ENCODE data around the gene PPFIA4. TPM values are rescaled to one million over a fixed set of nuclear protein-coding genes. Genes with fewer than 3 reads are reported as not detected.

The PPFIA4 gene
- total RNA-seq, 3 donors from 2014 or later (not counting 1 experiment from before 2014, with no cell fraction given): 0.18 to 0.88 (median 0.33) TPM

DNA sequence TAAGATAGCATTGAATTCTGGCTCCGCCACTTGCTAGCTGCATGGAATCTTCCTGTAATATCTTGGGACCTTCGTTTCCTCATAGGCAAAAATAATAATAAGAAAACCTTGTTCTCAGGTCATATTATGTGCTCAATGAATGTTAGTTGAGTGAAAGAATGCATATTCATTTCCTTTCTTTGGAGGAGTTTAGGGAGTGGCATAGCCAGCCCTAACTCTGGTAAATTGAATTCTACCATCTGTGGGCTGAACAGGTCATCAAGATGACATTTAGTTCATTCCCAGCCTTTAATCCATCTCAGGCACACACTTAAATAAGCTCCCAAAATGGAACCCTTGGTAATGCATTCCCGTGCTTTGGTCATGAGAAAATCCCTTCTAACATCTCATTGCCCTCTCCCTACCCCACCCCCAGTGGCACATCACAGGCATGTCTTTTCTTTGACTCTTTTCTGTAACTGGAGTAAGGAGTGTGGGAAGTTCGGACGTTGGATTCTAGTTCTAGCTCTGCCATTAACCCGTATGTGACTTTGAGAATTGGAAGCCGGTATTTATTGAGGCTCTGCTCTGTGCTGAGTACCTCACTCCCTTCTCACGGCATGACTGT is 72.7 kb downstream of the PPFIA4 start:
- WGBS (ENCODE audit: insufficient coverage): 93% methylated on average over 7 of the region's 8 CpGs
- Mint-ChIP-seq H3K27ac (no peak overlapping the region), H3K36me3 (peaks cover 16% of the 10 kb centered on the region), H3K9me3 (peaks cover 11 to 15% of the 10 kb centered on the region in 2 donors), H3K4me1 (no peaks in the 10 kb centered on the region), H3K27me3 (ENCODE audit: low read depth in 2 of 2) (peaks cover 23 to 39% of the 10 kb centered on the region in 2 donors), H3K4me3 (no peak overlapping the region)
- Histone ChIP-seq H3K4me1 (ENCODE audit: control insufficient read depth, insufficient read depth, low read length) (no peaks in the 10 kb centered on the region), H3K9me3 (ENCODE audit: control insufficient read depth, insufficient read depth, low read length) (peaks cover 5% of the 10 kb centered on the region), H3K27me3 (ENCODE audit: control insufficient read depth, insufficient read depth, low read length) (no peaks in the 10 kb centered on the region), H3K4me3 (ENCODE audit: low read length) (no peak overlapping the region), H3K27ac (ENCODE audit: low read length) (no peak overlapping the region), H3K36me3 (ENCODE audit: control insufficient read depth, insufficient read depth, low read length) (no peaks in the 10 kb centered on the region)
- TF ChIP-seq, protein P1, sequence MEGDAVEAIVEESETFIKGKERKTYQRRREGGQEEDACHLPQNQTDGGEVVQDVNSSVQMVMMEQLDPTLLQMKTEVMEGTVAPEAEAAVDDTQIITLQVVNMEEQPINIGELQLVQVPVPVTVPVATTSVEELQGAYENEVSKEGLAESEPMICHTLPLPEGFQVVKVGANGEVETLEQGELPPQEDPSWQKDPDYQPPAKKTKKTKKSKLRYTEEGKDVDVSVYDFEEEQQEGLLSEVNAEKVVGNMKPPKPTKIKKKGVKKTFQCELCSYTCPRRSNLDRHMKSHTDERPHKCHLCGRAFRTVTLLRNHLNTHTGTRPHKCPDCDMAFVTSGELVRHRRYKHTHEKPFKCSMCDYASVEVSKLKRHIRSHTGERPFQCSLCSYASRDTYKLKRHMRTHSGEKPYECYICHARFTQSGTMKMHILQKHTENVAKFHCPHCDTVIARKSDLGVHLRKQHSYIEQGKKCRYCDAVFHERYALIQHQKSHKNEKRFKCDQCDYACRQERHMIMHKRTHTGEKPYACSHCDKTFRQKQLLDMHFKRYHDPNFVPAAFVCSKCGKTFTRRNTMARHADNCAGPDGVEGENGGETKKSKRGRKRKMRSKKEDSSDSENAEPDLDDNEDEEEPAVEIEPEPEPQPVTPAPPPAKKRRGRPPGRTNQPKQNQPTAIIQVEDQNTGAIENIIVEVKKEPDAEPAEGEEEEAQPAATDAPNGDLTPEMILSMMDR (IDR thresholded peaks at IDR 0.05): no peak
- intact Hi-C loops (cut with micrococcal nuclease): no loop called here
- ATAC-seq (no peak), DNase-seq (no peak)

DNA sequence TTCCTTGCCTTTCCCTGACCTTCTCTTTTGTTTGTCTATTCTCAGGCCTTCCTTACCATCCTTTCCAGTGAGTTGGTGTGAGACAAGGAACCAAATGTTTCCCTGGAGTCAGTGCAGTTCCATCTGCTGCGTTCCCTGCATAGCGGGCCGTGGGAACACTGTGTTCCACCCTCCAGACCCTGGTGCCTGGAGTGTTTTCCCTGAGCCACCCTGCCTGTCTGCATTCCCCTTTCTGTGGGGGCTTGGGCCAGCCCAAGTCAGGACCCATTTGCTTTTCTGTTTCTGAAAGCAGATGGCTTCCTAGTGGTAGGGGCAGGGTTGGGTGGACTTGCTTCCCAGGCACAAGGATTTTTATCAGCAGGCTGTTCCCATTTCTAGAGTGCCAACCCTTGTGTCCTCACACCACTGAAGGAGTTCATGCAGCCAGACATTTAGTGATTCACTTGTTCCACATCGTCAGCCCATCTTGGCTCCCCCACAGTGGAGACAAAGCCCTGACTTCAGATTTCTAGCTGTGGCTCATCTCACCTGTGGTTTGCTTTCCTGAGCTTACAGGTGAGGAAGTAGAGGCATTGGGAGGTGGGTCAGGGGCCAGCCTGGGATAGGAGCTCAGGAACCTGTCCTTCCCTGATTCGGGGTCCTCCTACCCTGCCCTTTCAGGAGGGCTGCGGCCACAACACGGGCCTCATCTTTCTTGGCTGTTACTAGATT is 73.7 kb downstream of the PPFIA4 start:
- no peak overlapping the region for H3K4me3 ChIP-seq (ENCODE audit: low read length)
- DNase-seq (no peak), ATAC-seq (no peak)
- H3K27me3 Mint-ChIP-seq (ENCODE audit: low read depth in 2 of 2): peaks cover 19 to 32% of the 10 kb centered on the region in 2 donors
- no peaks in the 10 kb centered on the region for H3K36me3 ChIP-seq (ENCODE audit: control insufficient read depth, insufficient read depth, low read length)
- no peaks in the 10 kb centered on the region for H3K4me1 Mint-ChIP-seq
- no peak overlapping the region for H3K27ac ChIP-seq (ENCODE audit: low read length)
- H3K9me3 Mint-ChIP-seq: peaks cover 5 to 7% of the 10 kb centered on the region in 2 donors
- no peak overlapping the region for H3K27ac Mint-ChIP-seq
- WGBS (ENCODE audit: insufficient coverage): 88% methylated on average over 7 of the region's 7 CpGs
- no peaks in the 10 kb centered on the region for H3K27me3 ChIP-seq (ENCODE audit: control insufficient read depth, insufficient read depth, low read length)
- intact Hi-C loops (cut with micrococcal nuclease): no loop called here
- TF ChIP-seq, protein P1 (IDR thresholded peaks at IDR 0.05): no peak
- peaks cover 9% of the 10 kb centered on the region for H3K36me3 Mint-ChIP-seq
- no peak overlapping the region for H3K4me3 Mint-ChIP-seq
- H3K9me3 ChIP-seq (ENCODE audit: control insufficient read depth, insufficient read depth, low read length): no peaks in the 10 kb centered on the region
- H3K4me1 ChIP-seq (ENCODE audit: control insufficient read depth, insufficient read depth, low read length): no peaks in the 10 kb centered on the region

- H3K36me3 Mint-ChIP-seq: peaks cover 7% of the 10 kb centered on the region
- Histone ChIP-seq H3K36me3 (ENCODE audit: control insufficient read depth, insufficient read depth, low read length) (no peaks in the 10 kb centered on the region), H3K27me3 (ENCODE audit: control insufficient read depth, insufficient read depth, low read length) (no peaks in the 10 kb centered on the region), H3K9me3 (ENCODE audit: control insufficient read depth, insufficient read depth, low read length) (no peaks in the 10 kb centered on the region), H3K4me3 (ENCODE audit: low read length) (no peak overlapping the region), H3K4me1 (ENCODE audit: control insufficient read depth, insufficient read depth, low read length) (no peaks in the 10 kb centered on the region), H3K27ac (ENCODE audit: low read length) (no peak overlapping the region)
- H3K9me3 Mint-ChIP-seq: peaks cover 0 to 2% of the 10 kb centered on the region in 2 donors
- H3K4me1 Mint-ChIP-seq: no peaks in the 10 kb centered on the region
- TF ChIP-seq, protein P1 (IDR thresholded peaks at IDR 0.05): no peak
- DNase-seq (no peak), ATAC-seq (no peak)
- no peak overlapping the region for H3K4me3 Mint-ChIP-seq
- intact Hi-C loops (cut with micrococcal nuclease): no loop called here
- peaks cover 13 to 32% of the 10 kb centered on the region in 2 donors for H3K27me3 Mint-ChIP-seq (ENCODE audit: low read depth in 2 of 2)
- no peak overlapping the region for H3K27ac Mint-ChIP-seq
Observed at GRCh38 chr1:203100516-203100869, 74.2 kb downstream of the PPFIA4 start.

Measured in natural killer cell (primary cell).